GM12891 (cell line): ENCODE results near the gene ABHD10.

Source experiments
- DNase-seq: peaks from one replicate; pipeline ENCODE4 v3.0.0; 2011; ENCODE audit warnings: low spot score; ENCODE audit not compliant: insufficient read length
- FAIRE-seq: peaks from 2 replicates; lab custom pipeline; 2011; peaks lifted over from hg19 to GRCh38; lab: Jason Lieb, UNC
- PAX5 ChIP-seq: IDR thresholded peaks from 2 replicates; pipeline ENCODE4 v1.6.1; 2011; ENCODE audit warnings: low read length, moderate library complexity, mild to moderate bottlenecking; ENCODE audit not compliant: insufficient read depth, severe bottlenecking
- POLR2A ChIP-seq: IDR thresholded peaks from 2 replicates; pipeline ENCODE4 v1.6.1; 2011; ENCODE audit warnings: low read depth, low read length, control low read depth
- POLR2AphosphoS5 ChIP-seq: IDR thresholded peaks from 2 replicates; pipeline ENCODE4 v1.6.1; 2011; ENCODE audit warnings: low read depth, low read length, control low read depth
- POU2F2 ChIP-seq: IDR thresholded peaks from 2 replicates; pipeline ENCODE4 v1.6.1; 2011; ENCODE audit warnings: low read depth, mild to moderate bottlenecking, control low read depth, low read length, moderate library complexity
- SPI1 ChIP-seq: IDR thresholded peaks from 2 replicates; pipeline ENCODE4 v1.6.1; 2011; ENCODE audit warnings: low read depth, low read length, control low read depth
- TAF1 ChIP-seq: IDR thresholded peaks from 2 replicates; pipeline ENCODE4 v1.6.1; 2011; ENCODE audit warnings: low read depth, low read length, control low read depth

Gene ABHD10

GRCh38 chr3:111979434-111980038, 710 bp downstream of the ABHD10 start:
- peak; percentile 57 for TF ChIP-seq SPI1
- TF ChIP-seq PAX5: no peak
- DNase-seq: no peak
- FAIRE-seq: peak; percentile 35

DNA sequence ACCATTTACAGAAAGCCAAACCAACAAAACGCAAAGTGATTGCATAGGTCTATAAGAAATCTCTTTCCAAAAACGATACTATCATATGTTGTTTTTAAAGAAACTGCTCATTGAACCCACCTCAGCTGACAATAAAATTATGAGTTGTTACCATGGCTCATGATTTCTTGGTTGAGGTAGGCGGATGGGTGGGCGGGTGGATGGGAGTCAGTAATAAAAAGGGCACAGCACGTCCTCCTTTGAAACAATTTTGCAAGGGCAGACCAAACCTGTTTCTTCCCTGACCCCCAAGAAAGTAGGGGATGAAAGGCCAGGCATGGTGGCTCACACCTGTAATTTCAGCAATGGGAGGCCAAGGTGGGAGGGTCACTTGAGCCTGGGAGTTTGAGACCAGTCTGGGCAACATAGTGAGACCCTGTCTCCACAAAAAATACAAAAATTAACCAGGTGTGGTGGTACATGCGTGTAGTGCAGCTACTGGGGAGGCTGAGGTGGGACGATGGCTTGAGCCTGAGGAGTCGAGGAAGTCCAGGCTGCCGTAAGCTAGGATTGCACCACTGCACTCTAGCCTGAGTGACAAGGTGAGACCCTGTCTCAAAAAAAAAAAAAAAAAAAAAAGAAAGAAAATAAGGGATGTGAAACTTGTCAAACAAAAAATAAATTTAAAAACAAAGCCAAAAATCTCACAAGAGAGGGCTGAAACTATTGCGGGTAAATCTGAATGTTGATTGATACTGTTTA, 2.1 kb downstream of the ABHD10 start:
- DNase-seq (no peak), FAIRE-seq (peak; percentile 50)
- TF ChIP-seq TAF1 (no peak), SPI1 (peak; percentile 60; the same call in 1 of the 2 replicates)

GRCh38 chr3:111981457-111981763, 2.6 kb downstream of the ABHD10 start:
- no peak for TF ChIP-seq TAF1
- TF ChIP-seq POLR2A: no peak
- TF ChIP-seq PAX5: no peak
- no peak for TF ChIP-seq SPI1
- TF ChIP-seq POU2F2: no peak
- TF ChIP-seq POLR2AphosphoS5: no peak
- FAIRE-seq (no peak), DNase-seq (no peak)

DNA sequence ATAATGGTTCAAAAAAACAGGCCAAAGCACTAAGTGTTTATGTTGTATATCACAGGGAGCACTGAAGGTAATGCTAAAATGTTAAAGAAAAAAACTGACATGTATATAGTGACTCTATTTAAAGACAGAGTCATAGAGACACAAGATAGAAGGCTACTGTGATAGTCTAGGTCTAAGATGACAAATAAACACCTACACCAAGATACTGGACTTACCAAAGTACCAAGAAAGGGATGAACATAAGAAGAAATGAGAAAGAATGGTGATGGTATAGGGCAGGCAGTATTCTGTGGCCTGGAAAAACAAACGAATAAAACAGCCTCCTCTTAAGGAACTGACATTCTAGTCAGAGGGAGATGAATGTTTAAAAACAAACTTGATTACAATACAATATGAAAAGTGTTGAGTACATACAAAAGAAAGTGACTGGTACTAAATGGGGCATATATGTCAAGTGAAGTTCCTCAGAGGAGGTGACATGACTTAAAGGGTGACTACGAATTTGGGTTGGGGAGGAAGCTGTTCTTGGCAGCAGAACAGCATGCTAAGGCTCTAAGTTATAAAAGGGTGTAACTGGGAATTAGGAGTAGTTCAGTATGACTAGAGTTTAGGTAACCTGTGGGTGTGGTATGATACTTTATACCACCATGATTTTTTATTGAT, 5.9 kb downstream of the ABHD10 start:
- no peak for FAIRE-seq
- TF ChIP-seq POLR2A: no peak
- TF ChIP-seq TAF1: no peak
- TF ChIP-seq PAX5: no peak
- DNase-seq: no peak

GRCh38 chr3:111986800-111987199, 8.0 kb downstream of the ABHD10 start:
- no peak for DNase-seq
- TF ChIP-seq PAX5: no peak
- no peak for TF ChIP-seq POU2F2
- no peak for TF ChIP-seq SPI1
- no peak for TF ChIP-seq POLR2AphosphoS5
- no peak for TF ChIP-seq POLR2A
- no peak for TF ChIP-seq TAF1
- FAIRE-seq: no peak

- DNase-seq (no peak), FAIRE-seq (peak; percentile 81)
- TF ChIP-seq POLR2AphosphoS5 (no peak), POU2F2 (no peak), POLR2A (no peak), PAX5 (no peak), SPI1 (no peak), TAF1 (no peak)
These were observed 10.3 kb downstream of the ABHD10 start for GRCh38 chr3:111989061-111989678.

GRCh38 chr3:111993038-111993437, 14.2 kb downstream of the ABHD10 start:
- FAIRE-seq (no peak), DNase-seq (no peak)

GRCh38 chr3:111998636-111999483, 20.0 kb downstream of the ABHD10 start, which contains the start of gene TAGLN3:
Gene TAGLN3 (plus strand): TSS chr3:111998922. CDS start chr3:111999423, 501 bp downstream.
- DNase-seq: no peak
- TF ChIP-seq PAX5 (no peak), POLR2A (no peak), SPI1 (no peak), POU2F2 (no peak), POLR2AphosphoS5 (no peak), TAF1 (no peak)
- peak; percentile 38 for FAIRE-seq

More at GRCh38 chr3:111993038-111993437, 14.2 kb downstream of the ABHD10 start:
- TF ChIP-seq POLR2A: no peak
- no peak for TF ChIP-seq SPI1
- TF ChIP-seq TAF1: no peak
